Stomach (tissue), 4 donors: ENCODE data around the gene TRAPPC10.

ENCODE experiments used
- CTCF ChIP-seq, 7 experiments: fragments of 450-650 bp in 4 of 7; fragments of 200-600 bp in 3 of 7; sonication (generic) in 3 of 7; IDR thresholded peaks; one replicate each; pipeline ENCODE4 v1.5.1; 2016 to 2019; ENCODE audit warnings: antibody characterized with exemption in 7 of 7, control low read depth in 2 of 7, mild to moderate bottlenecking in 1 of 7
- EP300 ChIP-seq: sonication (generic); formaldehyde crosslinking; IDR thresholded peaks from one replicate; pipeline ENCODE4 v1.6.1; 2017; ENCODE audit warnings: antibody characterized with exemption
- POLR2A ChIP-seq, 4 donors: fragments of 450-650 bp; IDR thresholded peaks; one replicate each; pipeline ENCODE4 v1.6.1; 2016; ENCODE audit warnings: antibody characterized with exemption in 4 of 4, control low read depth in 2 of 4, mild to moderate bottlenecking in 1 of 4, moderate library complexity in 1 of 4
- POLR2AphosphoS5 ChIP-seq, 3 donors: sonication (generic); formaldehyde crosslinking; IDR thresholded peaks; one replicate each; pipeline ENCODE4 v1.6.1; 2016; ENCODE audit warnings: antibody characterized with exemption in 3 of 3

GRCh38 chr21:43971201-43971991 lies 40.7 kb upstream of the TRAPPC10 start:
- TF ChIP-seq POLR2AphosphoS5 (IDR thresholded peaks at IDR 0.05) (no peak), POLR2A (IDR thresholded peaks at IDR 0.05) (no peak), CTCF (IDR thresholded peaks at IDR 0.05) (no peak), EP300 (no peak)
